ENCODE data around the gene ISG20.

Gene ISG20

DNA sequence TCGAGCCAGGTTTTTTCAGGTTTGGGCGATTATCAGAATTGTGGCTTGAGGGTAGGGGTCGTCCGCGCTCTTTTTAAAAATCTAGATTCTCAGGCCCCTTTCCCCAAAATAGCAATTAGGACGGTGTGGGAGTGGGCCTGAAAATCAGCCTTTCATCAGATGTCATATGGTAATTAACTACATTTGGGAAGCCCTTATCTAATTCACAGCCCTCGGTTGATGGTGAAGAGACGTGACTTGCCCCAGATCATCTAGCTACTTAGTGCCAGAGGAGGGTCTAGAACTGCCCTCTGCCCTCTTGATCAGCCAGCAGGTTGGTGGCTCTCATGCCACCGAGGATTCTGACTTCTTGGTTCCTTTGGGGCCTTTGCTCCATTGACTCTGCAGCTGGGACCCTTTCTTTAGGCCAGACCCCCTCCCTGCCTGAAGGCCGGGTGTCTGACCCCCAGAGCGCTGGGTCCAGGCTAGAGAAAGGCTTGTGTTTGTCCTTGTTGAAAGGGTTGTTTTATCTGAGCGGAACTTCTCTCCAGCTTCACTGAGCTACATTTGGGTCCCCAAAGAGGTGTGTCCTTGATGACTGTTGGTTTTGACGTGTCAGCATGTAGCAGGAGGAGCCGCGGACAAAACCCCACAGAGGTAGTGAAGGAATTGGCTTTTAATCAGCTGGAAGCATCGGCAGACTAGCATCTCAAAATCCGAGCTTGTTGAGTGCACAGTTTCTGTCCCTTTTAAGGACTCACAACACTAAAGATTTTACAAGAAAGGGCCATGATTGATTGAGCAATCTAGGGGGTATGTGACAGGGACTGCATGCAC lies 16.8 kb upstream of the ISG20 start:
- Histone ChIP-seq H3K4me1 (peaks cover 8% of the 10 kb centered on the region), H3K36me3 (peaks cover 32% of the 10 kb centered on the region), H3K4me3 (ENCODE audit: low read depth, low read length) (peak overlapping the region; percentile 87), H3K27me3 (no peaks in the 10 kb centered on the region), H3K9me3 (no peaks in the 10 kb centered on the region)
- TF ChIP-seq, protein P1, sequence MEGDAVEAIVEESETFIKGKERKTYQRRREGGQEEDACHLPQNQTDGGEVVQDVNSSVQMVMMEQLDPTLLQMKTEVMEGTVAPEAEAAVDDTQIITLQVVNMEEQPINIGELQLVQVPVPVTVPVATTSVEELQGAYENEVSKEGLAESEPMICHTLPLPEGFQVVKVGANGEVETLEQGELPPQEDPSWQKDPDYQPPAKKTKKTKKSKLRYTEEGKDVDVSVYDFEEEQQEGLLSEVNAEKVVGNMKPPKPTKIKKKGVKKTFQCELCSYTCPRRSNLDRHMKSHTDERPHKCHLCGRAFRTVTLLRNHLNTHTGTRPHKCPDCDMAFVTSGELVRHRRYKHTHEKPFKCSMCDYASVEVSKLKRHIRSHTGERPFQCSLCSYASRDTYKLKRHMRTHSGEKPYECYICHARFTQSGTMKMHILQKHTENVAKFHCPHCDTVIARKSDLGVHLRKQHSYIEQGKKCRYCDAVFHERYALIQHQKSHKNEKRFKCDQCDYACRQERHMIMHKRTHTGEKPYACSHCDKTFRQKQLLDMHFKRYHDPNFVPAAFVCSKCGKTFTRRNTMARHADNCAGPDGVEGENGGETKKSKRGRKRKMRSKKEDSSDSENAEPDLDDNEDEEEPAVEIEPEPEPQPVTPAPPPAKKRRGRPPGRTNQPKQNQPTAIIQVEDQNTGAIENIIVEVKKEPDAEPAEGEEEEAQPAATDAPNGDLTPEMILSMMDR (IDR thresholded peaks at IDR 0.05; ENCODE audit: low read depth, low read length): no peak
- DNase-seq: no peak

DNA sequence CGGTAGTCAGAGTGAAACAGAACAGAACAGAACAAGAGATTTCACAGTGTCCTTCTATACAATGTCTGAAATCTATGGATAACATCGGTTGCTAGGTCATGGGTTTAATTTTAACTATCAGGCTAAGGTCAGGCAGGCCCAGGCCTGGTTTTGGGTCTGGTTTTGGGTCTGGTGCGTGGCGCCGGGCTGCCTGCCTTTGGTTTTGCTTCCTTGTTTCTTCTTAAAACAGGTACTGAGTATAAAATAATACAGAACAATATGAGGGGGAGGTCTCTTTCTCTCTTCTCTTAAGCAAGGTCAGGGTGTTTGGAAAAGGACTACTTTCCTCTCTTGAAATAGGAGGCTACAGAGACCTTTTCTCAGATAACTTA lies 16.2 kb upstream of the ISG20 start:
- Histone ChIP-seq H3K27me3 (no peaks in the 10 kb centered on the region), H3K9me3 (no peaks in the 10 kb centered on the region), H3K4me3 (ENCODE audit: low read depth, low read length) (peak overlapping the region; percentile 87), H3K36me3 (peaks cover 38% of the 10 kb centered on the region), H3K4me1 (peaks cover 8% of the 10 kb centered on the region)
- TF ChIP-seq, protein P1 (IDR thresholded peaks at IDR 0.05; ENCODE audit: low read depth, low read length): no peak
- no peak for DNase-seq

DNA sequence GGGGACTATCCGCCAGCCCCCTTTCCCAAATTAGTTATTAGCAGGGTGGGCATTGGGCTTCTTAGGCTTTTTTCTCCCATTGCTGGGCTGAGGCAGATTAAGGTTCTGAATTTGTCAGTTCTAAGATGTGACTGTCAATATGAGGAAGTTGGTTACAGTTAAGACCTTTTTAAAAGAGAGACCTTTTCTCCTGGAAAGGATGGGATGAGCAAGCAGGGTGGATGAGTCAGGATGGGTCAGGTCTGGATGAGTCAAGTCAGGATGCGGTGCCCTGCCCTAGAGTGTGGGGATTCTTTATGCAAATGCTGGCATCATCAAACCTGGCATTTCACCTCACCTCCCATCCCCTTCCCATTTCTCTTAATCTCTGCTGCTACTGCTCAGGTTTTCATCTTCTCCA lies 15.8 kb upstream of the ISG20 start:
- Histone ChIP-seq H3K36me3 (peaks cover 43% of the 10 kb centered on the region), H3K27me3 (no peaks in the 10 kb centered on the region), H3K9me3 (no peaks in the 10 kb centered on the region), H3K4me3 (ENCODE audit: low read depth, low read length) (peak overlapping the region; percentile 87), H3K4me1 (peaks cover 8% of the 10 kb centered on the region)
- no peak for DNase-seq
- TF ChIP-seq, protein P1 (IDR thresholded peaks at IDR 0.05; ENCODE audit: low read depth, low read length): no peak

DNA sequence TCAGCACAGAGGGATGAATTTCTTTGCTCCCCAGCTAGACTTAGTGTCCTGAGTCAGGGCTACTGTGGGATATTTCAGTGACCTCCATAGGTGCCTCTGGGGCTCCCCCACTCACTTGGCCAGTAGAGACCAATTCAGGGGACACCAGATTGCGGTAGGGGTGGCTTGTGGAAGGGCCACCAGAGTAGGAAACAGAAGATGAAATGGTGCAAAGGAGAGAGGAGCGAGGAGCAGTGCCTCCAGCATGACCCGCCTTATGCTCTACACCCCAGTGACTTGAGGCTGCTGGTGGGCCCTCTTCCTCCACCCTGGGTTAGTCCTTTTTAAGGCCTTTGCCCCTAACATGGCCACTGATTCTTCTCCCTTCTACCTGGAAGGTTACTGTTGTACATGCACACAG lies 15.2 kb upstream of the ISG20 start:
- Histone ChIP-seq H3K4me3 (ENCODE audit: low read depth, low read length) (peak overlapping the region; percentile 87; the same call in 1 of the 2 replicates), H3K4me1 (peaks cover 8% of the 10 kb centered on the region), H3K27me3 (no peaks in the 10 kb centered on the region), H3K36me3 (peaks cover 49% of the 10 kb centered on the region), H3K9me3 (no peaks in the 10 kb centered on the region)
- TF ChIP-seq, protein P1 (IDR thresholded peaks at IDR 0.05; ENCODE audit: low read depth, low read length): no peak
- DNase-seq: no peak

- Histone ChIP-seq H3K27me3 (no peaks in the 10 kb centered on the region), H3K4me1 (peaks cover 8% of the 10 kb centered on the region), H3K4me3 (ENCODE audit: low read depth, low read length) (no peak overlapping the region), H3K9me3 (no peaks in the 10 kb centered on the region), H3K36me3 (peaks cover 56% of the 10 kb centered on the region)
- no peak for DNase-seq
- TF ChIP-seq, protein P1 (IDR thresholded peaks at IDR 0.05; ENCODE audit: low read depth, low read length): peak; percentile 62
Measured at GRCh38 chr15:88624156-88624970, 14.5 kb upstream of the ISG20 start.

Measured in BE2C (cell line).